Spleen (tissue), 11 donors: ENCODE data around the gene GRAP2. TPM values are rescaled to one million over a fixed set of nuclear protein-coding genes. Genes with fewer than 3 reads are reported as not detected.

Experiments
- DNase-seq: peaks from one replicate; pipeline ENCODE4 v3.0.0-alpha.2; 2020
- H3K27ac ChIP-seq, 8 donors: fragments of 200-600 bp; sonication (generic) in 7 of 8; 1 replicate in 4 of 8; 2 replicates in 4 of 8; pipeline versions ENCODE4 v1.5.0 to v1.8.0; 2016 to 2021; ENCODE audit warnings: inconsistent platforms in 4 of 8, mild to moderate bottlenecking in 4 of 8, moderate library complexity in 1 of 8
- H3K27me3 ChIP-seq, 7 donors: fragments of 200-600 bp; sonication (generic) in 6 of 7; replicated peaks in 1 of 7; 1 replicate in 4 of 7; 2 replicates in 3 of 7; pipeline versions ENCODE4 v1.5.0 to v1.8.0; 2016 to 2021; ENCODE audit warnings: inconsistent platforms in 3 of 7, mild to moderate bottlenecking in 1 of 7
- H3K36me3 ChIP-seq, 6 donors: fragments of 200-600 bp; sonication (generic) in 5 of 6; 1 replicate in 4 of 6; 2 replicates in 2 of 6; pipeline versions ENCODE4 v1.5.0 to v1.8.0; 2016 to 2021; ENCODE audit warnings: inconsistent platforms in 2 of 6
- H3K4me1 ChIP-seq, 6 donors: fragments of 200-600 bp; sonication (generic) in 5 of 6; 1 replicate in 3 of 6; 2 replicates in 3 of 6; pipeline versions ENCODE4 v1.5.0 to v1.8.0; 2016 to 2021; ENCODE audit warnings: inconsistent platforms in 3 of 6
- H3K4me3 ChIP-seq, 8 donors: fragments of 200-600 bp; sonication (generic) in 7 of 8; 1 replicate in 4 of 8; 2 replicates in 4 of 8; pipeline versions ENCODE4 v1.5.0 to v1.8.0; 2016 to 2021; ENCODE audit warnings: inconsistent platforms in 4 of 8, mild to moderate bottlenecking in 4 of 8, moderate library complexity in 2 of 8
- H3K9me3 ChIP-seq, 8 donors: fragments of 200-600 bp; sonication (generic) in 7 of 8; 1 replicate in 4 of 8; 2 replicates in 4 of 8; pipeline versions ENCODE4 v1.5.0 to v1.8.0; 2016 to 2021; ENCODE audit warnings: inconsistent platforms in 4 of 8
- CTCF ChIP-seq, 11 experiments: fragments of 200-600 bp in 7 of 11; fragments of 450-650 bp in 4 of 11; sonication (generic) in 4 of 11; IDR thresholded peaks in 8 of 11; conservative IDR thresholded peaks in 3 of 11; 1 replicate in 7 of 11; 2 replicates in 4 of 11; pipeline versions ENCODE4 v1.4.0 to v1.8.0; 2016 to 2021; ENCODE audit warnings: antibody characterized with exemption in 11 of 11, inconsistent platforms in 4 of 11, mild to moderate bottlenecking in 1 of 11
- POLR2A ChIP-seq, 3 donors: fragments of 450-650 bp; IDR thresholded peaks; one replicate each; pipeline ENCODE4 v1.5.1; 2017; ENCODE audit warnings: antibody characterized with exemption in 3 of 3, mild to moderate bottlenecking in 1 of 3
- POLR2AphosphoS5 ChIP-seq, 3 donors: sonication (generic); formaldehyde crosslinking; IDR thresholded peaks; one replicate each; pipeline ENCODE4 v1.5.1; 2017; ENCODE audit warnings: antibody characterized with exemption in 3 of 3
- WGBS, 5 donors: extraction: QIAGEN DNeasy Blood & Tissue Kit in 3 of 5; methylation state at CpG; one replicate each; pipeline versions ENCODE4 v1.1.5 to v1.1.7; 2013 to 2018; 5-methylcytosine and 5-hydroxymethylcytosine counted together
- intact Hi-C: fragments of 100-400 bp; cut with DNase I; formaldehyde crosslinking; loops from one replicate; pipeline ENCODE4 v1.15.0; 2023; ENCODE audit warnings: low total_unique reads
- polyA plus RNA-seq, 3 donors: library from polyadenylated mRNA; stranded (reverse); fragments of 200-250 nt; gene quantifications; one replicate each; pipeline ENCODE4 v1.2.1, GENCODE V29; 2013
- total RNA-seq, 7 donors: library from RNA; depleted of rRNA in 3 of 7; stranded (reverse); fragments of >200 nt in 3 of 7; fragmentation: NEBNext Ultra II Directional in 4 of 7; extraction: Animal tissue kit (Norgen Biotek cat#: 25700) in 4 of 7; gene quantifications; one replicate each; pipeline versions ENCODE4 v1.1.0 to v1.2.1, GENCODE V29; 2016 to 2021
- donor health status: healthy with polysubstance abuse.
- donor health status: DM: no; HTN: no; CAD: no; lungs with moderate emphysema.
- donor health status: DM: no; HTN: no; CAD: no.
- donor health status: Bipolar disorder and iron deficiency.
- donor health status: healthy.
- donor health status: DM: no; HTN: no; CAD: no.
- donor health status: DM: yes; HTN: yes; CAD: no.

Gene GRAP2
- total and polyA plus RNA-seq, 10 donors = 3.1 to 40.3 (median 29.8) TPM

GRCh38 chr22:39972641-39973040 lies 71.8 kb downstream of the GRAP2 start:
- H3K4me3 ChIP-seq = no peak overlapping the region
- H3K27ac ChIP-seq = no peak overlapping the region
- no peak for TF ChIP-seq POLR2AphosphoS5 (IDR thresholded peaks at IDR 0.05)
- intact Hi-C loops = no loop called here
- H3K36me3 ChIP-seq = peaks cover 0 to 62% (median 19%) of the 10 kb centered on the region in 6 donors
- H3K9me3 ChIP-seq = no peaks in the 10 kb centered on the region
- no peak for DNase-seq
- H3K27me3 ChIP-seq = peaks cover 0 to 12% (median 0%) of the 10 kb centered on the region in 7 donors
- peaks cover 0 to 4% (median 0%) of the 10 kb centered on the region in 6 donors for H3K4me1 ChIP-seq
- WGBS, 5 donors = 68 to 79% (median 75%) methylated on average over 5 of the region's 5 CpGs

GRCh38 chr22:39973656-39974055 lies 72.8 kb downstream of the GRAP2 start:
- Histone ChIP-seq H3K9me3 (no peaks in the 10 kb centered on the region), H3K27ac (no peak overlapping the region), H3K36me3 (peaks cover 0 to 52% (median 18%) of the 10 kb centered on the region in 6 donors), H3K4me1 (peaks cover 0 to 1% (median 0%) of the 10 kb centered on the region in 6 donors), H3K27me3 (peaks cover 0 to 14% (median 0%) of the 10 kb centered on the region in 7 donors), H3K4me3 (no peak overlapping the region)
- no peak for DNase-seq
- TF ChIP-seq CTCF (IDR thresholded peaks at IDR 0.05 in 8 of 11, conservative IDR thresholded peaks at IDR 0.05 in 3 of 11) = no peak
- TF ChIP-seq POLR2A (IDR thresholded peaks at IDR 0.05) = no peak
- TF ChIP-seq POLR2AphosphoS5 (IDR thresholded peaks at IDR 0.05) = no peak
- intact Hi-C loops = no loop called here
- 74 to 82% (median 76%) methylated on average over 5 of the region's 5 CpGs for WGBS, 5 donors

GRCh38 chr22:39974065-39974464 lies 73.2 kb downstream of the GRAP2 start:
- peaks cover 0 to 14% (median 0%) of the 10 kb centered on the region in 7 donors for H3K27me3 ChIP-seq

GRCh38 chr22:39979048-39979447 lies 78.2 kb downstream of the GRAP2 start:
- intact Hi-C loops = no loop called here
- no peaks in the 10 kb centered on the region for H3K36me3 ChIP-seq
- WGBS, 5 donors = 68 to 79% (median 73%) methylated on average over 6 of the region's 6 CpGs

More at GRCh38 chr22:39974065-39974464, 73.2 kb downstream of the GRAP2 start:
- intact Hi-C loops = no loop called here
- H3K27ac ChIP-seq = no peak overlapping the region
- TF ChIP-seq POLR2A (IDR thresholded peaks at IDR 0.05) (no peak), CTCF (IDR thresholded peaks at IDR 0.05 in 8 of 11, conservative IDR thresholded peaks at IDR 0.05 in 3 of 11) (no peak), POLR2AphosphoS5 (IDR thresholded peaks at IDR 0.05) (no peak)
- H3K4me1 ChIP-seq = no peaks in the 10 kb centered on the region
- 81 to 93% (median 86%) methylated on average over 5 of the region's 5 CpGs for WGBS, 5 donors
- DNase-seq = no peak
- H3K4me3 ChIP-seq = no peak overlapping the region
- peaks cover 0 to 48% (median 16%) of the 10 kb centered on the region in 6 donors for H3K36me3 ChIP-seq
- no peaks in the 10 kb centered on the region for H3K9me3 ChIP-seq

More at GRCh38 chr22:39979048-39979447, 78.2 kb downstream of the GRAP2 start:
- Histone ChIP-seq H3K4me1 (no peaks in the 10 kb centered on the region), H3K27ac (no peak overlapping the region), H3K4me3 (no peak overlapping the region), H3K9me3 (no peaks in the 10 kb centered on the region), H3K27me3 (peaks cover 0 to 17% (median 0%) of the 10 kb centered on the region in 7 donors)
- no peak for DNase-seq
- TF ChIP-seq POLR2AphosphoS5 (IDR thresholded peaks at IDR 0.05) = no peak
- TF ChIP-seq CTCF (IDR thresholded peaks at IDR 0.05 in 8 of 11, conservative IDR thresholded peaks at IDR 0.05 in 3 of 11) = no peak
